MM.1S (cell line): Measurements from ENCODE around the gene ANXA2.

Experiments used
- EZH2 ChIP-seq: fragments of 300-600 bp; sonication (generic); optimal IDR thresholded peaks from 2 replicates; pipeline ENCODE3; 2017; ENCODE audit warnings: low read depth, mild to moderate bottlenecking, antibody characterized with exemption, low read length, mixed read lengths
- EZH2phosphoT487 ChIP-seq: fragments of 300-600 bp; sonication (generic); IDR thresholded peaks from 2 replicates; pipeline ENCODE4 v1.6.1; 2018; ENCODE audit warnings: antibody characterized with exemption, low read length
- TF ChIP-seq, protein P1 (sequence below): fragments of 300-600 bp; sonication (generic); IDR thresholded peaks from 2 replicates; pipeline ENCODE4 v1.5.1; 2016; ENCODE audit warnings: antibody characterized with exemption, low read length, mixed read lengths

- TF ChIP-seq, protein P1, sequence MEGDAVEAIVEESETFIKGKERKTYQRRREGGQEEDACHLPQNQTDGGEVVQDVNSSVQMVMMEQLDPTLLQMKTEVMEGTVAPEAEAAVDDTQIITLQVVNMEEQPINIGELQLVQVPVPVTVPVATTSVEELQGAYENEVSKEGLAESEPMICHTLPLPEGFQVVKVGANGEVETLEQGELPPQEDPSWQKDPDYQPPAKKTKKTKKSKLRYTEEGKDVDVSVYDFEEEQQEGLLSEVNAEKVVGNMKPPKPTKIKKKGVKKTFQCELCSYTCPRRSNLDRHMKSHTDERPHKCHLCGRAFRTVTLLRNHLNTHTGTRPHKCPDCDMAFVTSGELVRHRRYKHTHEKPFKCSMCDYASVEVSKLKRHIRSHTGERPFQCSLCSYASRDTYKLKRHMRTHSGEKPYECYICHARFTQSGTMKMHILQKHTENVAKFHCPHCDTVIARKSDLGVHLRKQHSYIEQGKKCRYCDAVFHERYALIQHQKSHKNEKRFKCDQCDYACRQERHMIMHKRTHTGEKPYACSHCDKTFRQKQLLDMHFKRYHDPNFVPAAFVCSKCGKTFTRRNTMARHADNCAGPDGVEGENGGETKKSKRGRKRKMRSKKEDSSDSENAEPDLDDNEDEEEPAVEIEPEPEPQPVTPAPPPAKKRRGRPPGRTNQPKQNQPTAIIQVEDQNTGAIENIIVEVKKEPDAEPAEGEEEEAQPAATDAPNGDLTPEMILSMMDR, result peak; percentile 73
- TF ChIP-seq EZH2 (no peak), EZH2phosphoT487 (no peak)
Observed at GRCh38 chr15:60328852-60329443, 68.8 kb downstream of the ANXA2 start.
